ENCODE measurements around the gene L3HYPDH. TPM values are rescaled to one million over a fixed set of nuclear protein-coding genes. Genes with fewer than 3 reads are reported as not detected.
A peak's percentile ranks its signal among the peaks of the same experiment; 100 is the strongest.

Gene L3HYPDH
- total RNA-seq, 1 donor, result 44.5 TPM

DNA sequence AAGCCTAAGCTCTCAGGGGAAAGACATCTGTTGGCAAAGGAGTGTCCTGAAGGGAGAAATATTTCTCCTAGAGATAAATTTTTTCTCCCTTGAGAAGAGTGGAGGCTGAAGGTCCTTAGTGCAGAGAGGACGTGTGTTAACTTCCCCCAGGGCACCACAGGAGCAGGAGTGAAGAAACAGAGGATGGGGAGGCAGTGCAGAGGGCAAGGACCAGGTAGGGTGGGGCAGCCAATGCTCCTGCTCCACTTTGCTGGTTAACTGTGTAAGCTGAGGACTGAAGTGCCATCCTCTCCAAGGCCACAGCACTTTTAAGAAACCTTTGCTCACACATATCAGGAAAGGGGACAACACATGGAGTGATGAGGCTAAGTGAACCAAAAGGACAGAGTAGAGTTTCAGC lies 4.0 kb downstream of the L3HYPDH start:
- Histone ChIP-seq H3K36me3 (ENCODE audit: insufficient read depth, low read length) (peaks cover 34% of the 10 kb centered on the region), H2AFZ (ENCODE audit: low read length) (no peak overlapping the region), H3K9me3 (ENCODE audit: low read depth, low read length) (no peaks in the 10 kb centered on the region), H3K79me2 (ENCODE audit: insufficient read depth, low read length) (peaks cover 67% of the 10 kb centered on the region), H4K20me1 (ENCODE audit: insufficient read depth, low read length) (peaks cover 17% of the 10 kb centered on the region), H3K27me3 (ENCODE audit: insufficient read depth, low read length) (no peaks in the 10 kb centered on the region), H3K27ac (ENCODE audit: low read depth, low read length) (peak overlapping the region; percentile 97), H3K4me3 (ENCODE audit: insufficient read depth, low read length) (no peak overlapping the region), H3K4me2 (ENCODE audit: insufficient read depth, low read length) (peak overlapping the region; percentile 88), H3K4me1 (ENCODE audit: insufficient read depth, low read length) (peaks cover 36% of the 10 kb centered on the region)
- DNase-seq (ENCODE audit: insufficient read length, low spot score, missing footprints), result no peak
- no peak for TF ChIP-seq CTCF (IDR thresholded peaks at IDR 0.05; ENCODE audit: extremely low read depth, low read depth, low read length)

- DNase-seq (ENCODE audit: insufficient read length, low spot score, missing footprints), result no peak
- Histone ChIP-seq H2AFZ (ENCODE audit: low read length) (no peak overlapping the region), H3K36me3 (ENCODE audit: insufficient read depth, low read length) (peaks cover 50% of the 10 kb centered on the region), H3K27me3 (ENCODE audit: insufficient read depth, low read length) (no peaks in the 10 kb centered on the region), H3K4me2 (ENCODE audit: insufficient read depth, low read length) (no peak overlapping the region), H4K20me1 (ENCODE audit: insufficient read depth, low read length) (peaks cover 17% of the 10 kb centered on the region), H3K79me2 (ENCODE audit: insufficient read depth, low read length) (peaks cover 51% of the 10 kb centered on the region), H3K9me3 (ENCODE audit: low read depth, low read length) (no peaks in the 10 kb centered on the region), H3K4me3 (ENCODE audit: insufficient read depth, low read length) (no peak overlapping the region), H3K4me1 (ENCODE audit: insufficient read depth, low read length) (peaks cover 41% of the 10 kb centered on the region), H3K27ac (ENCODE audit: low read depth, low read length) (no peak overlapping the region)
- no peak for TF ChIP-seq CTCF (IDR thresholded peaks at IDR 0.05; ENCODE audit: extremely low read depth, low read depth, low read length)
Measured at GRCh38 chr14:59478540-59478939, 5.7 kb downstream of the L3HYPDH start.

DNA sequence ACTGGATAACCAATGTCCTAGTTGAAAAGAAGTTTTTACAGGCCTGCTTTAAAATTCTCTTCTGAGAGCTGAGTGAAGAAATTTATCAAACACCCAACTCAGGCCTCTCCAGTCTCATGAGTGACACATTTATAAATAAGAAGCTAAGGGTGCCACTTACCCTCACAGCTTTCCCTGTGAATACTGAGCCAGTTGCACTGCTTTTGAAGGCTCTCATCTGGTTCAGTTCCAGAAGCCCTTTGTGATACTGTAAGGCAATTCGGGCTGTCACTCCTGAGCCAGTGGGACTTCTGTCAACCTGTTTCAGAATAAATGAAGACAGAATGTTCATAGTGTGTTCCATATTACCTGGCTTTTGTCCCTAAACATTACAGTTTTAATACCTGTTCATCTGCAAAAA lies 8.5 kb downstream of the L3HYPDH start:
- no peak overlapping the region for H3K4me2 ChIP-seq (ENCODE audit: insufficient read depth, low read length)
- no peaks in the 10 kb centered on the region for H3K9me3 ChIP-seq (ENCODE audit: low read depth, low read length)
- H3K27me3 ChIP-seq (ENCODE audit: insufficient read depth, low read length), result no peaks in the 10 kb centered on the region
- peaks cover 10% of the 10 kb centered on the region for H4K20me1 ChIP-seq (ENCODE audit: insufficient read depth, low read length)
- H3K27ac ChIP-seq (ENCODE audit: low read depth, low read length), result no peak overlapping the region
- H3K79me2 ChIP-seq (ENCODE audit: insufficient read depth, low read length), result peaks cover 30% of the 10 kb centered on the region
- DNase-seq (ENCODE audit: insufficient read length, low spot score, missing footprints), result no peak
- H2AFZ ChIP-seq (ENCODE audit: low read length), result no peak overlapping the region
- H3K36me3 ChIP-seq (ENCODE audit: insufficient read depth, low read length), result peaks cover 74% of the 10 kb centered on the region
- peaks cover 15% of the 10 kb centered on the region for H3K4me1 ChIP-seq (ENCODE audit: insufficient read depth, low read length)
- no peak overlapping the region for H3K4me3 ChIP-seq (ENCODE audit: insufficient read depth, low read length)
- no peak for TF ChIP-seq CTCF (IDR thresholded peaks at IDR 0.05; ENCODE audit: extremely low read depth, low read depth, low read length)

- no peak for DNase-seq (ENCODE audit: insufficient read length, low spot score, missing footprints)
- Histone ChIP-seq H3K4me2 (ENCODE audit: insufficient read depth, low read length) (no peak overlapping the region), H3K36me3 (ENCODE audit: insufficient read depth, low read length) (peaks cover 81% of the 10 kb centered on the region)
Measured at GRCh38 chr14:59474172-59474571, 10.0 kb downstream of the L3HYPDH start.

More at GRCh38 chr14:59474172-59474571, 10.0 kb downstream of the L3HYPDH start:
- no peaks in the 10 kb centered on the region for H3K9me3 ChIP-seq (ENCODE audit: low read depth, low read length)
- peaks cover 6% of the 10 kb centered on the region for H3K4me1 ChIP-seq (ENCODE audit: insufficient read depth, low read length)
- H3K79me2 ChIP-seq (ENCODE audit: insufficient read depth, low read length), result peaks cover 17% of the 10 kb centered on the region
- no peaks in the 10 kb centered on the region for H3K27me3 ChIP-seq (ENCODE audit: insufficient read depth, low read length)
- peak overlapping the region; percentile 17 for H3K27ac ChIP-seq (ENCODE audit: low read depth, low read length)
- H4K20me1 ChIP-seq (ENCODE audit: insufficient read depth, low read length), result peaks cover 3% of the 10 kb centered on the region
- no peak overlapping the region for H3K4me3 ChIP-seq (ENCODE audit: insufficient read depth, low read length)
- TF ChIP-seq CTCF (IDR thresholded peaks at IDR 0.05; ENCODE audit: extremely low read depth, low read depth, low read length), result no peak
- no peak overlapping the region for H2AFZ ChIP-seq (ENCODE audit: low read length)

All from osteoblast (primary cell).